HG02943 (cell line): Measurements from ENCODE around the gene EGR4.
"Not testable (repeated sequence)": the region's sequence is repeated elsewhere in the genome, so short reads cannot be mapped to it uniquely, and the experiment has no call there.

Source experiments
- ATAC-seq: cut with Tn5 transposase; IDR thresholded peaks from one replicate; pipeline ENCODE4 v1.9.1; 2021; ENCODE audit warnings: mild to moderate bottlenecking, low read depth, moderate library complexity; ENCODE audit not compliant: unreplicated experiment

Gene EGR4

DNA sequence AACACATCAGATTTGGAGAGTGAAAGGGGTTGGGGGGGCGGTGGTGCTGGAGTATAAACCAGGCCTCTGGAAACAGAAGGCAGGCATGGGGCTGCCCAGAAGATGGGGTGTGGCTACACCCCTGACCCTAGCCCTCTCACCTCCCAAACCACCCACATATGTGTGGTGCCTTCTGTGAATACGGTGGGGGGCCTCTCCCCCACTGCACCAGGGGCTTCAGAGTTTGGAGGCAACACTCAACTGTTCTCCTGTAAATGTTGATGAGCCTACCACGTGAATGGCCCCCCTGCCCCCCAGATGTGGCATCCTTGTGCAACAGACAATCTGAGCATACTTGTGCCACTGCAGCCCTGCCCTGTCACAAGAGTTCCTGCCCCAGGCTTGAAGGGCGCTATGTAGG is 28.6 kb downstream of the EGR4 start:
- ATAC-seq, result no peak

DNA sequence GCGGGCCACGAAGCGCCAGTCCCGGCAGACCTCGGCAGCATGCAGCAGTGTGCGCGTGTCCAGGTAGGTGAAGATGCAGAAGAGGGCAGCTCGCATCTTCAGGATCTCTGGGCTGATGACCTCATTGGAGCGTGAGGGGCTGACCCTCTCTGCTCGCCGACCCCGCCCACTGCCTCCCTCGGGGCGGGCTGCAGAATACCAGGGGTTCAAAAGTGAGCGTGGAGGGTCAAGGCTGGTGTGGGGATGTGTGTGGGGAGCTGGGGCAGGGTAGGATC is 29.1 kb downstream of the EGR4 start:
- ATAC-seq, result no peak

DNA sequence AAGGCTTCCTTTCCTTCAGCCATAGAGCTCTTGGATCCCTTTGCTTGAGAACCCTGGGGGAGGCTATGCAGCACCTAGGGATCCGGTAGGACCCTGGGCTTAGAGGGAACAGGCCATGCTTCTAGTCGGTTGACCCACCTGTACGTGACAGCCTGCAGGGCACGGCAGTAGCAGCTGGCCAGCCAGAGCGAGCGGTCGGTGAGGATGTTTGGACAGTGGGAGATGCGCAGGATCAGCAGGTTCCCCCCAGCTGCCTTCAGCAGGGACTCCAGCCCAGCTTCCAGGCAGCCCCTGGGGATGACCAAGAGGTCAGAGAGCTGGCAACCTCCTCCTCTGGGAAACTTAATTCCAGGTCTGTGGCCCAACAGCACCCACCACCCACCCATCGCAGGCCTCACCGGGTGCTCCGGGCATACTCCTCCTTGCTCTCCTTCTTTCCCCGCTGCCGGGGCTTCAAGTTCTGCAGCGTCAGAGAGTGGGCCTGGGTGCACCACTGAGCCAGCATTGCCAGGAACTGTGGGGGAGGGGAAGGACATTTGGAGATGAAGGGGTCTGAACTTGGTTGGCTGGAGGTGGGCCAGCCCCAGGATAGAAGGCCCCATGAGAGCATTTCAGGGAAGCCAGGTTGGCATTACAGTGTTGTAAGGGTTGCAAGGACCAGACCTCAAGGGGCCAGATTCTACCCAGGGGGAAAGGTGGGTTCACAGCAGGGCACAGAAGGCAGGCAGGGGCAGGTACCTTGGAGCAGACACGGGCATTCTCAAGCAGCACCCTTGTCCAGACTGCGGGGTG is 29.6 kb downstream of the EGR4 start:
- ATAC-seq, result no peak

DNA sequence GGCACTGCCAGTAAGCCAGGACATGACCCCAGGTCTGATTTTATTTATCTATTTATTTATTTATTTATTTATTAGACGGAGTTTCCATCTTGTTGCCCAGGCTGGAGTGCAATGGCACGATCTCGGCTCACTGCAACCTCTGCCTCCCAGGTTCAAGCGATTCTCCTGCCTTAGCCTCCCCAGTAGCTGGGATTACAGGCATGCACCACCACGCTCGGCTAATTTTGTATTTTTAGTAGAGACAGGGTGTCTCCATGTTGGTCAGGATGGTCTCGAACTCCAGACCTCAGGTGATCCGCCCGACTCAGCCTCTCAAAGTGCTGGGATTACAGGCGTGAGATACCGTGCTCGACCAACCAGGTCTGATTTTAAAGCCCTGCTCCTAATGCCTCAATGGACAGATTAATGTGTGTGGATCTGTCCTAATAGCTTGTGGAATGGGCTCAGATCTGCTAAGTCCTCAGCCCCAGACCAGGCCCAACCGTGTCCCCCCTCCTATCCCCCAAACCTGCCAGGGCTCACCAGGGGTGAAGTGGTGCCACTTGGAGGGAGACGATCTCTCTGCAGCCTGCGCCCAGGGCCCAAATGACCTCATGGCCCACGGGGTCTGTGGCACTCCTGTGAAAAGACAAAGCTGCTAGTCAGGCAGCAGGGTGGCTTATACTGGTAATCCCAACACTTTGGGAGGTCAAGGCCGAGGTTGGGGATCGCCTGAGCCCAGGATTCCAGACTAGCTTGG is 30.5 kb downstream of the EGR4 start:
- not testable (repeated sequence) for ATAC-seq

DNA sequence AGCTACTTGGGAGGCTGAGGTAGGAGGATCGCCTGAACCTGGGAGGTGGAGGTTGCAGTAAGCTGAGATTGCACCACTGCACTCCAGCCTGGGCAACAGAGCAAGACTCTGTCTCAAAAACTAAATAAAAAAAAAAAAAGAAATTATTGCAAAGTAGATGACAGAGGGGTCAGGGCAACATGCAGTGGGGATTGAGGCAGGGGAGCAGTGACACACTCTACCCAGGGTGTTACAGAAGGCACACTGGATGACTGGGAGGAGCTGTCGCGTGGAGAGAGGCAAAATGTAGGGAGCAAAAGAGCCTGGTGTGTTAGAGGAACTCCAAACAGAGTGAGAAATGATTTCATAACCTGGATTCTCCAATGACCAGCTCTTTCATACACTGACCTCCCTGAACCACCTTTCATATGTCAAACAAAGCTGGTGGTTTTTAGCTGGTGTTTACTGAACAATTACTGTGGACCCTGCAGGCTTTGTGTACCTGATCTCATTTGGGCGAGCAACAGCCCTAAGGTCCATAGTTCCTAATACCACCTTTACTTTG is 31.2 kb downstream of the EGR4 start:
- ATAC-seq, result no peak

DNA sequence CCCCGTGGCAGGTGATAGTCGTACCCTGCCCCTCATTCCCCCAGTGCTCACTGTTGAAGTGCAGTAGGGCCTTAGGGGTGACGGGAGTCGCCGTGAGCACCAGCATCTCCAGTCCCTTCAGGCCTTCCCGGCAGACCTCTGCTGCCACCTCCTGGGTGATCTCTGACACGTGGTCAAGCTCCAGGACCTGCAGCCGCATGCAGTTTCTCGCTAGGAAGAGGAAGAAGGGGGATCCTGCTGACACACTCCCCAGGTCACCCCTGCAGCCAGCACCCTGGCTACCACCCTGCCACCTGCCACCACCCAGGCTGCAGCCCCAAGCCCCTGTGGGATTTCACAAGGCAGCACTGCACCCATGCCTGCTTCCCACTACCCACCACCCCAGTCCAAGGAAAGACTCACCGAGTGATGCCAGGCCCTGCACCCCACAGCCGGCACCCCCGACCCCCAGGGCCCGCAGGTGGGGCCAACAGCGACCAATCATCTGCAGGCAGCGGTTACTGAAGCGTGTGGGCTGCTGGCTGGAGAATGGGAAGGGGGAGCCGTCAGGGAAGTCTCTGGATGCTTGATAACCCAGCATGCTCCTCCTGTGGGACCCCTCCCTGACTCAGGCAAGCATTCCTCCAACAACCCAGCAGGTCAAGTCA is 32.9 kb downstream of the EGR4 start:
- no peak for ATAC-seq

DNA sequence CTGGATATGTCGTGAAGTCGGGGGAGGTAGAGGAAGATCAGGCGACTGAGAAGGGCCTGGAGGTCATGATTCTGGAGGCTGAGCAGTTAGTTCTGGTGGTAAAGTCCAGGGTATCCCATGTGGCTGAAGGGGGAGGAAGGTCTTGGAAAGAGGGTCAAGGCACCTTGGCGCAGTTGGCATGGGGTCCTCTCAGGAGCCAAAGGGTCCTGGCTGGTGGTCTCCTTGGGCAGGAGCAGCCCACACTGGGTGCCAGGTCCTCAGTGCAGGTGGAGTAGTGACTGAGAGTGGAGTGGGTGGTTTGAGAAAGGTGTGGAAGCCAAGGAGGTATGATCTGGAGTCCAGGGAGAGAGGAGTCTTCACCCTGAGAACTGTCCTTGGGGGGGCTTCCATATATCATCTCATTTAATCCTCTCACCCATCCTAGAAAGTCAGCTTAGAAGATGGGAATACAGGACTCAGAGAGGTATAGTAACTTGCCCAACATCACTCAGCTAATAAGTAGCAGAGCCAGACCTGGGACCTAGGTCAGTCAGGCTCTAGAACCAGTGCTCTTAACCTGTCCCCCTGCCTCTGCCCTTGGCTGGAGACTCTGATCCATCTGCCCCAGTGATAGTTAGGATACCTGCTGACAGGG is 33.5 kb downstream of the EGR4 start:
- ATAC-seq, result no peak

DNA sequence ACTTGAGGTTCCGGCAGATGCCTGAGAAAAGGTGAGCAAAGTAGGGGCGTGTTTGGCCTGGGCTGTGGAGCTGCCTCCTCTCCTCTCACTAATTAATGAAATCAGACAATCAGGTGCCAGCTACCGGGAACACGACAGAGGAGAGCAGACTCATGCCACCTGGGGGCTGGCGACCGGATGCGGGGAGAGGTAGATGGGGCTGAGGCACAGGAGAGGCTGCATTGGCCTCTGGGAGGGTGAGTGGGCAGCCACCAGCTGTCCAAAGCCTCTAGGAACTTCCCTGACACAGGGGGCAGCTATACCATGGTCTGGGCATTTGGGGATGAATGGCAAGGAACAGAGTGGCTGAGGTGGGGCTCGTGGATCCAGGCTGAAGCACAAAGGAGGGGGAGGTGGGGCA is 34.1 kb downstream of the EGR4 start:
- no peak for ATAC-seq

DNA sequence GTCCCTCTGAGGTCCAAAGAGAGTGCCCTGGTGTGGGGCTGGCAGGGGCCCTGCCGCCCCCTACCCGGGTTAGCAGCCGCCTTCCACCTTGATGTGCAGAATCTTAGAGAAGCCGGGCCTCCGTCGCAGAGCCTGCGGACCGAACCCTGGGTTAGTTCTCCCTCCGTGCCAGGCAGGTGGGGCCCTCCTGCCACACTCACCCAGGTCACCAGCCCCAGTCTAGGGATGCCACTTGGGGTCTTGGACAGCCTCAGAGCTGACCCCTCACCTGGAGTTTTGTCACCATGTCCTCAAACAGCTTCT is 34.5 kb downstream of the EGR4 start:
- no peak for ATAC-seq

DNA sequence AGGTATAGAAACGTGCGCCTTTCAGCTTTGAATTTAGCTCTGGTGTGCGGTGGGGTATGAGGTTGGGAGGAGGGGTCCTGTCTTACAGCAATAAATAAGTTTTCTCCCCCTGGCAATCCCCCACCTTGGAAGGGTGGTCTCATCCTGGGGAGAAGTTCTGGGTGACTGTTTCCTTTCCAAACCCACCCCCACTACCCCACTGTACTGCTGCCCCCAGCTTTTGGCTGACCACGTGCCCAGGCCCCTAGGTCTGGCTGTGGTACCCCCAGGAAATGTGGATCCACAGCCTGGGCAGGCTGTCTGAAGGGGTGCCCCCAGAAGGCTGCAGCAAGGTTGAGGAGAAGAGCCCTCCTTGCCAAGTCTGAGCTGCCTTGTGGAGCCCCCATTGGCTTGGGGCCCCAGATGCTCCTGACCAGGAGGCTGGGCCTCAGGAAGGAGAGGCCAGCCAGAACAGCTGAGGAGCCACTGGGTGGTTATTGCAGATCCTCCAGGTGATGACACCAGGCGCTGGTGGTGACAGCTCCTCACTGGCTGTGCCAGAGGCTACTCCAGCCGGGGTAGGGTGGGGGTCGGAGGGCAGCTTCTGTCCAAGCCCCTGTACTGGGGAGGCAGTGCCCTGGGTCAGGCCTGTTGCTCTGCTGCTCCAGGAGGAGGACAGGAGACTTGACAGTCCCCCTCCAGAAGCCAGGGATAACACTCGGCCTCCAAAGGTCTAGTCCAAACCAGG is 35.0 kb downstream of the EGR4 start:
- no peak for ATAC-seq

DNA sequence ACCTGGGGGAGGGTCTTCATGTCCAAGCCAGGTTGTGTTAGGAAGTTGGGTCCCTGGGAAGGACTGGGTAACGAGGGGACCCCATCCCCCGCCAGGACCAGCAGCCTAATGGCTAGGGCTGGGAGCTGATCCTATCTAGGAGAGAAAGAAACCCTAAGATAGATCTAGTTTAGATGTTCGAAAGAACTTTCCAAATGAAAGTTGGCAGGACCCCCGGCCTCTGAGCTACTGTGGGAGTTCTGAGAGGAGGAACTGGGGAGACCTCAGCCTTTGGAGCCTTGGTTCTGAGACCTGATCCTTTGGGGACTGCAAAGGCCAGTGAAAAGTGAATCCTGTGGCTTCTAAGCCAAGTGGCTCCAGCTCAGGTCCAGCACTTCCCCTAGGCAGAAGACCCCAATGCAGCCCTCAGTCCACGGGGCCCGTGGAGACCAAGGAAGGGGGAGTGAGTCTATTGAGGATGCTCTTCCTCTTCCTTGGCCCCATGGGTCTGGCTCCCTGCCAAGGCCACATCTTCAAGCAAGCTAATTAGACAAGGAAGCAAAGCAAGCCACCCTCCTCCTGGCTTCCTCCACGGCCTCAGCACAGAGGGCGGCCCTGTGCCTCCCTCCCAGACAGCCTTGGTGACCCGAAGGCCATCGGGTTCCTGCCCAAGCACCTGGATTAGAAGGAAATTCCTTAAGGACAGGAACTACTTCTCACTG is 35.8 kb downstream of the EGR4 start:
- ATAC-seq, result no peak

DNA sequence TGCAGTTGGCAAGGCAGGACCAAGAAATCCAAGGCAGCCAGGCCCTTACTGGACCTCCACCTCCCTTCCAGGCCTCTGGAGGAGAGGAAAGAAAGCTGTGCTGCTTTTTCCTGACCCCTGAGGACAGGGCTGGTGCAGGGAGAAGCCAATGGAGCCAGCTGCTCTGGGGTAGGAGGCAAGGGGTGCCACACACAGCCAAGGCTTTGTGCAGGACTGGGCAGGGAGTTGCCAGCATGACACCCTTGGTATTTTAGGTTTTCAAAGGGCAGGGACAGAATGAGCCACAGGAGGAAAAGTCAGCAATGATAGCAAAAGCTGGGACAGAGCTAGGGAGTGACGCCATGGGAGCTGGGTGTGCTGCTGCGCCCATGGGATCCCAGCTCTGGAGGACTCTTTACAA is 36.3 kb downstream of the EGR4 start:
- ATAC-seq, result no peak

DNA sequence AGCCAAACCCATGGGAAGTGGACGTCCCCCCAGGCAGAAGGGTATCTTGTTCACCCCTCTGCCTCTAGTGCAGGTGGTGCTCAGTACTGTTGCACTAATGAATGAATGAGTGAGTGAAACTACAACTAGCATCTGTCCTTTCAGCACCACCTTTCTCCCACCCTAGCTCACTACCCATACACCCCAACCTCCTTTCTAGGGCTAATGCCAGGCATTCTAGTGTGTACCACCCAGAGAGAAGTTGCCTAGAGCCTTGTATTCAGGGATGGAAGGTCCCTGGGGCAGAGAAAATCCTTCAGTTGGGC is 36.8 kb downstream of the EGR4 start:
- no peak for ATAC-seq

DNA sequence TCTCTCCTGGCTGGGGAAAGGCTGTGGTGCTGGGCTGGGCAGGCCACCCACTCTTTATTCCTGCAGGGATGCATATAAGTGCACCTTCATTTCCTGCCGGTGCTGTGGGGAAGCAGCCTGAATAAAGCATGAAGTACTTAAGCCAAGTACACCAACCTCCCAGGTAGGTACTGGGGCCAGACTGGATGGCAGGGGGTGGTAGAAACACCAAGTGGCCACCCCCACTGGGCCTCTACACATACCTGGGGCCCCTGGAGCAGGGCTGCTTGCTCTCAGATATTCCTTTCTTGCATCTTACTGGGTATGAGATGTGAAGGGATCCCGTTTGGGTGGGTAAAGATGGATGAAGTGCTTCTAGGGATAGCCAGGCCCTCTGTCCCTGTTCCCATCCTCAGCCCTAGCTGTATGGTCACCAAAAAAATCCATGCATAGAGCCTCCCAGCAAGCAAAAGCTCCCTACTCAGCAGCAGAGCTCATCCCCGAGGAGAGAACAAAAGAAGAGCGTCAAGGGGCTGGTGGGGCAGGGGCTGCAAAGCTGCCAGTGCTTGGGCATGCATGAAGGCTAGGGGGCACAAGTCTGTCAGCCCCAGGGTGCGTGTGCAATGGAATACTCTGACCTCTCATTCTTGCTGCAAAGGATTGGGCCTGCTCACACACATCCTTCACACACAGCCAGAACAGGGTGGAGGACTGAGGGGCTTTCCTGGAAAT is 37.3 kb downstream of the EGR4 start:
- ATAC-seq, result no peak

DNA sequence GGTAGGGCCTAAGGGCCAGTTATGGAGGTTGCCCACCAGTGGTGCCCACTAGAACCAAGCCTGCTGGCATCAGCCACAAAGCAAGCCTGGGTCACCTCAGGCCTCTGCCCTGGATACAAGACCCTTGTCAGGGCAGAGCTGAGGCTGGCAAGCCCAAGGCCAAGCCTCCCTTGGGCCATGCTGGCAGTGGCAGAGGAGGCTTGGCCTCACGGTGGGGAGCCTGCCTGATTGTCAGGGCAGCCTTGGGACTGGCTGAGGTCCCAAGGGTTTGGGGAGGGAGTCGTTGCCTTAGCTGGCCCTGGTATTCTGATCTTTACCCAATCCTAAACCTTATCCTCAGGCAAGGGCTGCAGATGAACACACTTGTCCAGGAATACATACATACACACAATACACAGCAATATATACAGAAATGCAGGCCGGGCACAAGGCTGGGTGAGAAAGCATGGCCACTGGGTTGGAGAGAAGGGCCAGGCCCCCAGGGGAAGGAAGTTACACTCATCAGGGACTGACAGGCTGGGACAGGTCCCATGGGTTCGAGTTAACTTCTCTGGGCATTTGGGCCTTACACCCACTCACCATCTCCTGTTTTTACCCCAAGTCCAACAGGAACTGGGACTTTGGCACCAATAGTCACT is 38.2 kb downstream of the EGR4 start:
- no peak for ATAC-seq

DNA sequence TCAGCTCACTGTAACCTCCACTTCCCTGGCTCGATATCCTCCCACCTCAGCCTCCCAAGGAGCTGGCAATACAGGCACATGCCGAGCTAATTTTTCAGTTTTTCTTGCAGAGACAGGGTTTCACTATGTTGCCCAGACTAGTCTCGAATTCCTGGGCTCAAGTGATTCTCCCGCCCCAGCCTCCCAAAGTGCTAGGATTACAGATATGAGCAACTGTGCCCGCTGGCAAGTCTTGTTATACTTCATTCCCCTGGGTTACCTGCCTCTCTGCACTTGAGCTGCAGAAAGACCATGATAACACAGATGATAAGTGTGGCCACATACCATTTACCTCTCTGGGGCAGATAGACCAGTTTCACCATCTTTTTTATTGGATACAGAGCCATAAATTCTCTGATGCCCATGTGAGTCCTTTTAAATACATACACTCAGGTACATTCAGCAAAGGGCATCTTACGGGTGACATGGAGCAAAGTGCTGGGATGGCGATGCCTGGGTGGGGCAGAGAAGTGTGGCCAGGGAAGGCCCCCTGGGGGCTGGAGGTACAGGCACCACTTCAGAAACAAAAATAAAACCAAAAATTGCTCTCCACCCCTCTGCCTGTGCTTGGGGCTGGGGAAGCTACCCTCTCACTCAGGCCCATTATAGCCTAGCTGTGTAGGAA is 38.9 kb downstream of the EGR4 start:
- no peak for ATAC-seq

DNA sequence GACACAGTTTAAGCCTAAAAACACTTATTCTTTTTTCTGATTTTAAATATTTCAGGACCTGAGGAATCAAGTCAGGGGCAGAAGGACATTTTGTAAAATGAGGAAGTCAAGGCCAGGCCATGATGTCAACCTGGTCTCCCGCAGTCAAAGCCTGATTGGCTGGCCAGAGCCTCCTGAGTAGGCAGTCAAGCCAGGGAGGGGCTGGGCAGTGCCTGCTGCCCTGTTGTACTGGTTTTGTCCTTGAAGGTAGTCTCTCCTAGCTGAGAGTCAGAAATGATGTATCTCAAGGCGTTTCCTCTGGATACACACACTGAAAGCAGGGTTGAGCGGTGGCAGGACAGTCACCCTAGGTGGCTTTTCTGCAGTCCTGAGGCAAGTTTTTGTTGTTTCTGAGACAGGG is 39.4 kb downstream of the EGR4 start:
- ATAC-seq, result no peak

DNA sequence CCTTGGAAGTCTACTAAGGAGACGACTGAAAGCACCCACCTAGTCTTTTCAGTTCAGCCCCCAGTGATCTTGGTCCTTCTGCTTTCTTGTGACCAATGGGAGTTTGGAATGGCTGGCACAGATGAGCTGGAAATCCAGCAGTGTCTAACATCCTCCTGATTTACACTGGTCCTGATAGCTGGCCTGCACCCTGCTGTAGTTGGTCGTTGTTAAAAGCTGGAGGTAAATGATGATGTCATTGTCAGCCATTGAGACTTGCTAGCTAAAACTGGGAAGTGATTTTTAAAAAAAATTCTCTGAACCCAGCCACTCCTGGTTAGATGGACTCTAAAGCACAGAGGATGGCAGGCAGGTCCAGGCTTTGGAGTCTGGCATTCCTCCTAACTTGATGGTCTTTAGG is 39.9 kb downstream of the EGR4 start:
- ATAC-seq, result no peak
